Bronchial epithelial cell (primary cell): Measurements from ENCODE around the gene OGDHL. TPM values are rescaled to one million over a fixed set of nuclear protein-coding genes. Genes with fewer than 3 reads are reported as not detected.

Experiments
- DNase-seq: peaks from one replicate; pipeline ENCODE4 v3.0.0-alpha.2; 2010; ENCODE audit warnings: low read depth
- FAIRE-seq: peaks from 2 replicates; lab custom pipeline; 2011; peaks lifted over from hg19 to GRCh38; lab: Jason Lieb, UNC
- H3K27me3 ChIP-seq: 2 replicates; pipeline ENCODE4 v1.5.1; 2011; ENCODE audit warnings: low read length; ENCODE audit not compliant: control insufficient read depth, insufficient read depth
- H3K36me3 ChIP-seq: 2 replicates; pipeline ENCODE4 v1.5.1; 2011; ENCODE audit warnings: low read length; ENCODE audit not compliant: control insufficient read depth, insufficient read depth
- H3K4me3 ChIP-seq: 2 replicates; pipeline ENCODE4 v1.5.1; 2011; ENCODE audit warnings: mild to moderate bottlenecking, low read depth, low read length, control low read depth
- CTCF ChIP-seq: IDR thresholded peaks from 2 replicates; pipeline ENCODE4 v1.5.1; 2011; ENCODE audit warnings: mild to moderate bottlenecking, moderate library complexity, low read length, control low read depth, inconsistent platforms; ENCODE audit not compliant: insufficient read depth, severe bottlenecking
- total RNA-seq: library from RNA; depleted of rRNA; stranded (reverse); fragments of >200 nt; gene quantifications from 2 replicates; pipeline ENCODE4 v1.2.1, GENCODE V29; 2014

Gene OGDHL
- total RNA-seq, 1 donor from 2014 or later: not detected

DNA sequence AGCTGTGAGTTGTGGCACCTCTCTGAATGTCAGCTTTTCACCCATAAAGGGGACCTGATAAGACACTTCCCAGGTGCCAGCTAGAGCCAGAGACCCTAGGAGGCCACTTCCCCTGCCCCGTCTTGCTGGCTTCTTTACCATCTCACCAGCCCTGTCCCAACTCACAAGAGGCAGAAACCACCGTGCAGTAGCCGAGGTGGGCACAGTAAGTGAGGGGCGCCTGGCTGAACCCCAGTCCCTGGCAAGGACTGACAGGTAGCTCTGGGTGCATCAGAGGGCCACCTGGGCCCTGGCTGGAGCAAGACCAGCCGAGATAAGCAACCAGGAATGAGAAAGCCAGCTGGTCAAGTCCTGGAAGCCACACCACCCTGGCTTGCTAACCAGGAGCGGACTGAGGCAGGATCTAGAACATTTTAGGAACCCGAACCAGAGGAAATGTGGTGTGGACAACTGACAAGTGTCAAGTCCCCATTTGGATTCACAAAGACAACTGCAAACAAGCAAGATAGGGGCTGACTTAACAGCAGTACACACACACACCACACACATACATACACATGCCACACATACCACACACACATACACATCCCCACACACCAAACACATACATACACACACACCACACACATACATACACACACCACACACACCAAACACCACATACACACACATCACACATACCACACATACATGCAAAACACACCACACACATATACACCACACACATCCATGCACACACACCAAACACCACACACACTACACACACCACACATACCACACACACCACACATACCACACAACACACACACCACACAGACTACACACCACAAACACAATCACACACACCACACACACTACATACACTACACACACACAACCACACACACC, 20.8 kb downstream of the OGDHL start:
- FAIRE-seq: peak; percentile 100
- H3K4me3 ChIP-seq: no peak overlapping the region

DNA sequence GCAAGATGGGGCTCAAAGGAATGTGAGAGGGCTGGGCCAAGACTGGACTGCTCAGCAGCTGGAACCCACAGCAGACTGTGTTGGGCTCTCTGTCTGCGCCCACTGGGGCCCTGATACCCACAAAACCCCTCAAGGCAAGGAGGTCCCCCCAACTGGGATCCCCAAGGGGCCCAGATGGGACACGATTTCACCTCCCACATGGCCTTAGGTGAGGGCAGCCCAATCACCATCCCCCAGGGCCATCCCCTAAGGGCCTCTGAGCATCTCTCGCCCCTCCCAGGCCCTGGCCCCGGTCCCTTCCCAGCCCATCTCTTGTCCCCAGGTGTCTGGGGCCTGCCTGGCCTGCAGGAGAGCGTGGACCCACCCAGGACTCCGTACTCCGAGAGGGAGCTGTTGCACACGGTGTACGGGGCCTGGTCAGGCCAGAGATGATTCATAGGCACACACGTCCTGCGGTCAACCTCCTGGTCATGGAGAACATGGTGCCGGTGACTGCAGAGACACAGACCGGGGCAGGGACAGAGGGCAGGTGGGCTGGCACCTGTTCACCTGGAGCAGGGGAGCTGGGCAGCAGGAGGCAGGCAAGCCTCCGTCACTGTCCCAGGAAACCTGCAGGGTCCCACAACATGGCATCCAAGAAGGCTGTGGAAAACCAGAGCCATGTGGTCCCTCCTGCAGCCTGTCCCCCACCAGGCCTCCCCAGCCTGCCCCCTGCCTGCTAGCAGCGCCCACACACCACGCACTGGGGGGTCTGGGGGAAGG, 21.6 kb downstream of the OGDHL start:
- no peak for DNase-seq
- Histone ChIP-seq H3K27me3 (no peaks in the 10 kb centered on the region), H3K4me3 (no peak overlapping the region), H3K36me3 (no peaks in the 10 kb centered on the region)
- FAIRE-seq: no peak
- no peak for TF ChIP-seq CTCF

More for the DNA sequence above, 20.8 kb downstream of the OGDHL start:
- DNase-seq: no peak
- no peak for TF ChIP-seq CTCF
- Histone ChIP-seq H3K27me3 (no peaks in the 10 kb centered on the region), H3K36me3 (no peaks in the 10 kb centered on the region)

DNA sequence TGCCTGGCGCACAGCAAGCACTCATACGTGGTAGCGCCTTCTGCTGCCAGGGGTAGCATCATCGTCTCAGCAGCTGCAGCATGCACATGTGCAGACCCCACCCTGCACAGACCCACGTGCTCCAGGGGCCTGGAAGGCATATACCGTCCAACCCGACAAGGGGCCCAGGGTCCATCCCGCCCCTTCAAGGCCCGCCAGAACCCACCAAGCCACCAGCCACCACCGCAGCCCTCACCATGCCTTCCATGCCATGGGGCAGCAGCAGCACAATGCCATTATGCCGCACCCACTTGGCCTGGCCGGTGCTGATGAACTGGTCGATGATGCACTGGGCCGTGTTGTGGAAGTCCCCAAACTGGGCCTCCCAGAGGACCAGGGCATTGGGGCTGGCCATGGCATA, 22.7 kb downstream of the OGDHL start:
- H3K27me3 ChIP-seq: no peaks in the 10 kb centered on the region
- no peaks in the 10 kb centered on the region for H3K36me3 ChIP-seq
- no peak for TF ChIP-seq CTCF
- no peak for DNase-seq
- no peak overlapping the region for H3K4me3 ChIP-seq
- no peak for FAIRE-seq

DNA sequence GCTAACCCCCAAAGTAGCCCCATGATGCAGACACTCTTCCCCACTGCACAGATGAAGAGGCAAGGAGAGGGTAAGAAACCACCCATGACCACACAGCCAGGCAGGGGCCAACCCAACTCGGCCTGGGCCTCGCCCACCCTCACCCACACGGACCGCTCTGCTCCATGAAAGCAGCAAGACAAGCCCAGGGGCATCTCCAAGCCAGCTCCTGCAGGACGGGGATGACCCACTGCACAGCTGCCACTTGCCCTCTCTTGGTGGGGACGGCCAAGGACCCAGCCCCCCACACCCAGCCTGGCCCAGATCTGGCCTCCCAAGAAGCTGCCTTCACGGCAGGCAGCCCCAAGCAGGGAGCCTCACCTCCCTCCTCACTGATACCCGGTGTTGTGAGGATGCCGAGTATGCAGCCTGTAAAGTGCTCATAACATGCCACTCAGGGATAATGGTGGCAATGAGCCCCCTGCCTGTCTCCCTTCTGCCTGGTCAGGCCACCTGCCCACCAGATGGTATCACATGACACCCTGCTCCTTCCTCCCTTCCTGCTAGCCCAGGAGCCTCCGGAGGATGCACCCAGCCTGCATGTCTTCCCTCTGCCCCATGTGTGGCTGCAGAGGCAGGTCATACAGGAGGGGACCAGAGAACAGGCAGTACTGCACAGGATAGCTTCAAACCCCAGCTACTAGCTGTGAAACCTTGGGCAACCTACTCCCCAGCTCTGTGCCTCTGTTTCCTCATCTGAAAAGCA, 23.3 kb downstream of the OGDHL start:
- H3K27me3 ChIP-seq: no peaks in the 10 kb centered on the region
- H3K4me3 ChIP-seq: no peak overlapping the region
- H3K36me3 ChIP-seq: no peaks in the 10 kb centered on the region
- FAIRE-seq: no peak
- DNase-seq: no peak
- TF ChIP-seq CTCF: no peak

GRCh38 chr10:49737474-49738201, 24.5 kb downstream of the OGDHL start:
- no peaks in the 10 kb centered on the region for H3K36me3 ChIP-seq
- no peaks in the 10 kb centered on the region for H3K27me3 ChIP-seq
- H3K4me3 ChIP-seq: no peak overlapping the region
- no peak for DNase-seq
- FAIRE-seq: no peak
- TF ChIP-seq CTCF: no peak
